Measurements from ENCODE around the gene FZD2.
A peak's percentile ranks its signal among the peaks of the same experiment; 100 is the strongest.

The FZD2 gene

DNA sequence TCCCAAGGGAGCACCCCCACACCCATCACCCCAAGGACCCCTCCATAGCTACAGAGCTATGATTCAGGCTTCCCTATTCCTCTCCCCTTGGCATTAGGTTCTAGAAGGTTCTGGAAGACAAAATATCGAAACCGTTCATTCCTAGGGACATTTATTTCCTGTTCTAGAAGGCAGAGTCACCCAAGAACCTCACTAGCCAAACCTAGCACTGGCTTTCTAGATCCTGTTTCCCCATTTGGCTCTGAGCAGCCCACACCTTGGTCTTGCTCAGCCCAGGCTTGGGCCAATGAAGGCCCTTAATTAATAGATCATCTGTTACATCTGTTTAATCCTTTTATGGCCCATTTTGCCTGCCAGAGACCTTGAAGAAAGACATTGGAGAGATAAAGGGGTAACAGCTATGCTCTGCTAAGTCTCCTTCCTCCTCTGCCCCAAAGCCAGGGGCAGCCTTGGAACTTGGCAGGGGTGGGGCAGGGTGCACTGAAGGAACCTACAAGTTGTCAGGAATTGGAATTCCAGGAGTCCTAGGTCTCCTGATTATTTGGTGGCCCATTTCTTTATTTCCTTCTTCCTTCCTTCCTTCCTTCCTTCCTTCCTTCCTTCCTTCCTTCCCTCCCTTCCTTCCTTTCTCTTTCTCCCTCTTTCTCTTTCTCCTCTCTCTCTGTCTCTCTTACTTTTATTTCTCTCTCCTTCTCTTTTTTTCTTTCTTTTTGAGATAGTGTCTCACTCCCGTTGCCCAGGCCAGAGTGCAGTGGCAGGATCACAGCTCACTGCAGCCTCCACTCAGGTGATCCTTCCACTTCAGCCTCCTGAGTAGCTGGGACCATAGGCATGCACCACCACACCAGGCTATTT is 8.7 kb upstream of the FZD2 start:
- no peak for DNase-seq (ENCODE audit: low spot score)
- no peak for TF ChIP-seq CTCF (IDR thresholded peaks at IDR 0.05)
- Histone ChIP-seq H3K4me3 (no peak overlapping the region), H3K27ac (peak overlapping the region in 1 of 2 donors; percentile 50)

GRCh38 chr17:44549686-44550085 is 7.6 kb upstream of the FZD2 start:
- no peak for TF ChIP-seq CTCF (IDR thresholded peaks at IDR 0.05)
- Histone ChIP-seq H3K27ac (no peak overlapping the region), H3K4me3 (no peak overlapping the region)
- DNase-seq (ENCODE audit: low spot score), result no peak

DNA sequence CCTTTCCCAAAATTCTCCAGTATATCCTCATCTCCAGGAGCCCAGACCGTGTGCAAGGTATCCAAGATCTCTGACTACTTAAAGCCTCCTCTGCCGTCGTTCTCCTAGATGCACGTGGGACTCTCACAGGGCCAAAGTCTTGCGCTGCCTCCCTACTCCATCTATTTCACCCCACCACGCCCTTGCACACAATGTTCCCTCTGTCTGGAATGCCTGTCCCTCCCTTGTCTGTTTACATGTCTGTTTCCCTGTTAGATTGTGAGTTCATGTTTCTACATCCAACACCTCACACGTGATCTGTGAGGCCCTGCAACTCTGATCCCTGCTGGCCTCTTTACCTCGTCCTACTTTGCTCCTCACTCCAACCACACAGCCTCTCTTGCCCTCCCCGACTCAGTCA is 4.9 kb upstream of the FZD2 start:
- no peak for TF ChIP-seq CTCF (IDR thresholded peaks at IDR 0.05)
- DNase-seq (ENCODE audit: low spot score), result no peak
- H3K27ac ChIP-seq, result no peak overlapping the region
- H3K4me3 ChIP-seq, result no peak overlapping the region

DNA sequence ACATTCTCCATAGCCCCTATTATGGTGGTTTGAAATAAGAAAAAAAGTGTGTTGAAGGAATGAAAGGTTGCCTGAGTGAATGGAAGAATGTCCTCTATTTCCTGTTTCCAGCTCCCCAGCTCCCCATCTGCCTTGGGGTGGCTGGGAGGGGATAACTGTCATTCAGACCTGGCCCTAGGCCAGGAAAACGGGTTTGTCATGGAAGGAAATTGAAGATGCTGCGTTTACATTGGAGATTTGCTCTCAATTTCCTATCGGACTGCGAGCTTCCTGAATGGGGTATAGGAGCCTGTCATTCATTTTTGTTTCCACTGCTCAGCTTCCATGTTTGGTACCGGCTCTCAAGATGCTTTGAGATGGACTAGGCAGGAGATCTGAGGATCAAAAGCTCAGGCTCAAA is 2.2 kb upstream of the FZD2 start:
- Histone ChIP-seq H3K27ac (no peak overlapping the region), H3K4me3 (no peak overlapping the region)
- TF ChIP-seq CTCF (IDR thresholded peaks at IDR 0.05), result no peak
- DNase-seq (ENCODE audit: low spot score), result no peak

- no peak for TF ChIP-seq CTCF (IDR thresholded peaks at IDR 0.05)
- Histone ChIP-seq H3K27ac (peak overlapping the region; percentile 61 to 91), H3K4me3 (peak overlapping the region; percentile 85)
- DNase-seq (ENCODE audit: low spot score), result no peak
These were observed 985 bp upstream of the FZD2 start for GRCh38 chr17:44556166-44556831.

- Histone ChIP-seq H3K4me3 (peak overlapping the region; percentile 85), H3K27ac (peak overlapping the region; percentile 61 to 91)
- DNase-seq (ENCODE audit: low spot score), result no peak
- no peak for TF ChIP-seq CTCF (IDR thresholded peaks at IDR 0.05)
These were observed 484 bp downstream of the FZD2 start for GRCh38 chr17:44557651-44558285.
